K562 (cell line): ENCODE results near the gene DENND2C. TPM values are rescaled to one million over a fixed set of nuclear protein-coding genes. Genes with fewer than 3 reads are reported as not detected.

ENCODE experiments used
- polyA plus RNA-seq, 8 experiments: library from polyadenylated mRNA; depleted of rRNA in 4 of 8; stranded (reverse) in 5 of 8; unstranded in 3 of 8; fragments of >200 nt; fragmentation: Nextera tagmentation in 2 of 8; fragmentation: Illumina TruSeq in 1 of 8; extraction: Ambion mirVana in 2 of 8; extraction: Trizol in 1 of 8; gene quantifications; 2 replicates each; pipeline versions ENCODE4 v1.2.1 to v1.2.3, GENCODE V29; 2011 to 2014; ENCODE audit warnings: inconsistent platforms in 1 of 8, missing spikeins in 1 of 8
- small RNA-seq: library from RNA; depleted of rRNA; stranded (forward); fragments of <200 nt; gene quantifications from one replicate; pipeline ENCODE3, GENCODE V24; 2014
- total RNA-seq, 7 experiments: library from RNA; depleted of rRNA in 6 of 7; stranded (reverse); fragments of >200 nt in 6 of 7; fragmentation: Illumina TruSeq in 2 of 7; extraction: Trizol in 2 of 7; gene quantifications; 2 replicates each; pipeline versions ENCODE4 v1.2.1 to v1.2.3, GENCODE V29; 2011 to 2021; ENCODE audit warnings: low replicate concordance in 1 of 7

DENND2C gene
- total and polyA plus RNA-seq, 9 of the 15 experiments (the other 6 are each of a cell fraction or from before 2014, with no cell fraction given): 0.03 to 0.25 (median 0.14) TPM

Small RNA genes lying within 50 kb of the gene (small RNA-seq; reads per million reads assigned to genes)
- not detected for gene RN7SL432P

Other genes with a start within 250 kb of the DENND2C start
- gene TRIM33, start 158.8 kb downstream of the DENND2C start, total RNA-seq (2014; rRNA removed): 25.7 and 38.8 TPM in 2 replicates
- gene TRIM33, start 158.8 kb downstream of the DENND2C start, total RNA-seq (2014; rRNA removed; fragmentation: Illumina TruSeq; extraction: Trizol): 44.5 and 47.8 TPM in 2 replicates
- 55.2 and 58.4 TPM in 2 replicates for gene TRIM33, start 158.8 kb downstream of the DENND2C start, total RNA-seq (2015; rRNA removed; fragmentation: Illumina TruSeq; extraction: Trizol)
- gene TRIM33, start 158.8 kb downstream of the DENND2C start, total RNA-seq (2021): 40.8 and 42.1 TPM in 2 replicates
- 41.3 and 48.5 TPM in 2 replicates for gene TRIM33, start 158.8 kb downstream of the DENND2C start, polyA plus RNA-seq (2011; rRNA removed)
- 37.0 and 40.2 TPM in 2 replicates for gene TRIM33, start 158.8 kb downstream of the DENND2C start, polyA plus RNA-seq (2014; fragmentation: Illumina TruSeq; extraction: Trizol)
- 10 to 100 TPM in 1 of 2 experiments, 1 to 10 TPM in 1; 9.3 to 12.6 TPM for gene TRIM33, start 158.8 kb downstream of the DENND2C start, polyA plus RNA-seq (2014; fragmentation: Nextera tagmentation; extraction: Ambion mirVana)
- gene TRIM33, start 158.8 kb downstream of the DENND2C start, polyA plus RNA-seq (2014; rRNA removed): 19.2 and 20.3 TPM in 2 replicates
- gene BCAS2, start 88.4 kb downstream of the DENND2C start, total RNA-seq (2014; rRNA removed): 49.6 and 62.1 TPM in 2 replicates
- gene BCAS2, start 88.4 kb downstream of the DENND2C start, total RNA-seq (2014; rRNA removed; fragmentation: Illumina TruSeq; extraction: Trizol): 92.1 and 107 TPM in 2 replicates
- gene BCAS2, start 88.4 kb downstream of the DENND2C start, total RNA-seq (2015; rRNA removed; fragmentation: Illumina TruSeq; extraction: Trizol): 77.1 and 81.1 TPM in 2 replicates
- 56.9 and 59.3 TPM in 2 replicates for gene BCAS2, start 88.4 kb downstream of the DENND2C start, total RNA-seq (2021)
- gene BCAS2, start 88.4 kb downstream of the DENND2C start, polyA plus RNA-seq (2011; rRNA removed): 47.4 and 71.4 TPM in 2 replicates
- 79.1 and 84.4 TPM in 2 replicates for gene BCAS2, start 88.4 kb downstream of the DENND2C start, polyA plus RNA-seq (2014; fragmentation: Illumina TruSeq; extraction: Trizol)
- gene BCAS2, start 88.4 kb downstream of the DENND2C start, polyA plus RNA-seq (2014; fragmentation: Nextera tagmentation; extraction: Ambion mirVana): 100 to 1,000 TPM; 160 to 183 TPM
- gene BCAS2, start 88.4 kb downstream of the DENND2C start, polyA plus RNA-seq (2014; rRNA removed): 64.3 and 75.7 TPM in 2 replicates
- gene AMPD1, start 25.5 kb upstream of the DENND2C start, total RNA-seq (2014; rRNA removed): not detected in 2 replicates
- not detected in 2 replicates for gene AMPD1, start 25.5 kb upstream of the DENND2C start, total RNA-seq (2014; rRNA removed; fragmentation: Illumina TruSeq; extraction: Trizol)
- not detected in 2 replicates for gene AMPD1, start 25.5 kb upstream of the DENND2C start, total RNA-seq (2015; rRNA removed; fragmentation: Illumina TruSeq; extraction: Trizol)
- not detected in 2 replicates for gene AMPD1, start 25.5 kb upstream of the DENND2C start, total RNA-seq (2021)
- 0.04 and 0.08 TPM in 2 replicates for gene AMPD1, start 25.5 kb upstream of the DENND2C start, polyA plus RNA-seq (2011; rRNA removed)
- gene AMPD1, start 25.5 kb upstream of the DENND2C start, polyA plus RNA-seq (2014; fragmentation: Illumina TruSeq; extraction: Trizol): not detected in 2 replicates
- not detected for gene AMPD1, start 25.5 kb upstream of the DENND2C start, polyA plus RNA-seq (2014; fragmentation: Nextera tagmentation; extraction: Ambion mirVana)
- 0.17 TPM in 1 of 2 replicates, not detected in the other for gene AMPD1, start 25.5 kb upstream of the DENND2C start, polyA plus RNA-seq (2014; rRNA removed)
- 48.8 and 54.0 TPM in 2 replicates for gene NRAS, start 46.7 kb upstream of the DENND2C start, total RNA-seq (2014; rRNA removed)
- 94.5 and 107 TPM in 2 replicates for gene NRAS, start 46.7 kb upstream of the DENND2C start, total RNA-seq (2014; rRNA removed; fragmentation: Illumina TruSeq; extraction: Trizol)
- 75.7 and 84.1 TPM in 2 replicates for gene NRAS, start 46.7 kb upstream of the DENND2C start, total RNA-seq (2015; rRNA removed; fragmentation: Illumina TruSeq; extraction: Trizol)
- 60.3 and 60.6 TPM in 2 replicates for gene NRAS, start 46.7 kb upstream of the DENND2C start, total RNA-seq (2021)
- 56.1 and 76.7 TPM in 2 replicates for gene NRAS, start 46.7 kb upstream of the DENND2C start, polyA plus RNA-seq (2011; rRNA removed)
- gene NRAS, start 46.7 kb upstream of the DENND2C start, polyA plus RNA-seq (2014; fragmentation: Illumina TruSeq; extraction: Trizol): 64.2 and 75.4 TPM in 2 replicates
- gene NRAS, start 46.7 kb upstream of the DENND2C start, polyA plus RNA-seq (2014; fragmentation: Nextera tagmentation; extraction: Ambion mirVana): 10 to 100 TPM; 58.2 to 79.7 TPM
- gene NRAS, start 46.7 kb upstream of the DENND2C start, polyA plus RNA-seq (2014; rRNA removed): 40.7 and 49.0 TPM in 2 replicates
- 403 and 417 TPM in 2 replicates for gene CSDE1, start 87.9 kb upstream of the DENND2C start, total RNA-seq (2014; rRNA removed)
- 491 and 540 TPM in 2 replicates for gene CSDE1, start 87.9 kb upstream of the DENND2C start, total RNA-seq (2014; rRNA removed; fragmentation: Illumina TruSeq; extraction: Trizol)
- gene CSDE1, start 87.9 kb upstream of the DENND2C start, total RNA-seq (2015; rRNA removed; fragmentation: Illumina TruSeq; extraction: Trizol): 489 and 519 TPM in 2 replicates
- gene CSDE1, start 87.9 kb upstream of the DENND2C start, total RNA-seq (2021): 490 and 538 TPM in 2 replicates
- 293 and 344 TPM in 2 replicates for gene CSDE1, start 87.9 kb upstream of the DENND2C start, polyA plus RNA-seq (2011; rRNA removed)
- 404 and 453 TPM in 2 replicates for gene CSDE1, start 87.9 kb upstream of the DENND2C start, polyA plus RNA-seq (2014; fragmentation: Illumina TruSeq; extraction: Trizol)
- gene CSDE1, start 87.9 kb upstream of the DENND2C start, polyA plus RNA-seq (2014; fragmentation: Nextera tagmentation; extraction: Ambion mirVana): 100 to 1,000 TPM; 174 to 365 TPM
- 250 and 262 TPM in 2 replicates for gene CSDE1, start 87.9 kb upstream of the DENND2C start, polyA plus RNA-seq (2014; rRNA removed)
- 144 and 145 TPM in 2 replicates for gene SIKE1, start 110.6 kb upstream of the DENND2C start, total RNA-seq (2014; rRNA removed)
- gene SIKE1, start 110.6 kb upstream of the DENND2C start, total RNA-seq (2014; rRNA removed; fragmentation: Illumina TruSeq; extraction: Trizol): 80.2 and 84.5 TPM in 2 replicates
- gene SIKE1, start 110.6 kb upstream of the DENND2C start, total RNA-seq (2015; rRNA removed; fragmentation: Illumina TruSeq; extraction: Trizol): 63.6 and 67.4 TPM in 2 replicates
- 76.3 and 80.8 TPM in 2 replicates for gene SIKE1, start 110.6 kb upstream of the DENND2C start, total RNA-seq (2021)
- gene SIKE1, start 110.6 kb upstream of the DENND2C start, polyA plus RNA-seq (2011; rRNA removed): 91.1 and 98.0 TPM in 2 replicates
- 45.9 and 56.3 TPM in 2 replicates for gene SIKE1, start 110.6 kb upstream of the DENND2C start, polyA plus RNA-seq (2014; fragmentation: Illumina TruSeq; extraction: Trizol)
- gene SIKE1, start 110.6 kb upstream of the DENND2C start, polyA plus RNA-seq (2014; fragmentation: Nextera tagmentation; extraction: Ambion mirVana): 10 to 100 TPM; 21.8 to 31.4 TPM
- 103 TPM in 2 replicates for gene SIKE1, start 110.6 kb upstream of the DENND2C start, polyA plus RNA-seq (2014; rRNA removed)
- gene SYCP1, start 184.8 kb upstream of the DENND2C start, total RNA-seq (2014; rRNA removed): not detected in 2 replicates
- gene SYCP1, start 184.8 kb upstream of the DENND2C start, total RNA-seq (2014; rRNA removed; fragmentation: Illumina TruSeq; extraction: Trizol): not detected in 2 replicates
- gene SYCP1, start 184.8 kb upstream of the DENND2C start, total RNA-seq (2015; rRNA removed; fragmentation: Illumina TruSeq; extraction: Trizol): not detected in 2 replicates
- not detected in 2 replicates for gene SYCP1, start 184.8 kb upstream of the DENND2C start, total RNA-seq (2021)
- gene SYCP1, start 184.8 kb upstream of the DENND2C start, polyA plus RNA-seq (2011; rRNA removed): not detected in 2 replicates
- not detected in 2 replicates for gene SYCP1, start 184.8 kb upstream of the DENND2C start, polyA plus RNA-seq (2014; fragmentation: Illumina TruSeq; extraction: Trizol)
- gene SYCP1, start 184.8 kb upstream of the DENND2C start, polyA plus RNA-seq (2014; fragmentation: Nextera tagmentation; extraction: Ambion mirVana): not detected
- gene SYCP1, start 184.8 kb upstream of the DENND2C start, polyA plus RNA-seq (2014; rRNA removed): not detected in 2 replicates